ENCODE data around the gene DOCK8.

The DOCK8 gene

GRCh38 chr9:503881-504852 lies 289.5 kb downstream of the DOCK8 start, which contains the start of gene KANK1:
Gene KANK1, plus strand, starts transcription at chr9:504695.
- peak; percentile 87 for DNase-seq (ENCODE audit: low spot score)

DNA sequence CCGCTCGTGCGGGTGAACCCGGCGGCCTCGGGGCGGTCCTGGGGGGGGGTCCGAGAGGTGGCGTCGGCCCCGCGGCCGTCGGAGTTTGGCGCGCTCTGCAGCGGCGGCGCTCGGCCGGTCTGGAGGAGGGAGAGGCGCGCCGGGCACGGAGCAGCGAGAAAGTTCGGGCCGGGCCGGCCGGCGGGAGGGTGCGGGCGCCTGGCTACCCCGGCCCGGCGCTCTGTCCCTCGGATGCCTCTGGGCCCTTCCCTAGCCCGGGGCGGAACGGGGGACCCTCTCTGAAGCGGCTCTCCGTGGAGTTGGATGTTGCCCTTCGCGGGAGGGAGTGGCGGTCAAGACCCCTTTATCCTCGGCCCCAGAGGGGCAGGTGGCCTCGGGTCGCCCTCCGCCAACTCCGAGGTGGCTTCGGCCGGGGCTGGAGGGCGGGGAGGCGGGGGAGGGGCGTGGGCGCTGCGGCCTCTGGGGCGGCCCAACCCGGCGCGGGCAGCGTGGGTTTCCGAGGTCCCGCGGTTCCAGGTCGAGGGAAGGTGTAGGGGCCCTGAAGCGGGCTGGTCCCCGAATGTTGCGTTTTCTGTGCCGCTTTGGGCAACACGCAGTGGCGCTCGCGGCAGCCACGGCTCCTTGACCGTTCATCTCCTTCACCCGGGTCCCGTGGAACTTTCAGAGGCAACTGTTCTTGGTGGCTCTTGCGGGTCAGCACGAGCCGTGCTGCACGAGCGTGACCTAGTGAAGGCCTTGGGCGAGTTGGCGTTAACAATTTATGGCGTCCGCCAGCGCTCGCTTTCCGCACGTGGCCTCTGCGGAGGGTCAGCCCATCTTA lies 290.5 kb downstream of the DOCK8 start:
- DNase-seq (ENCODE audit: low spot score) = no peak

DNA sequence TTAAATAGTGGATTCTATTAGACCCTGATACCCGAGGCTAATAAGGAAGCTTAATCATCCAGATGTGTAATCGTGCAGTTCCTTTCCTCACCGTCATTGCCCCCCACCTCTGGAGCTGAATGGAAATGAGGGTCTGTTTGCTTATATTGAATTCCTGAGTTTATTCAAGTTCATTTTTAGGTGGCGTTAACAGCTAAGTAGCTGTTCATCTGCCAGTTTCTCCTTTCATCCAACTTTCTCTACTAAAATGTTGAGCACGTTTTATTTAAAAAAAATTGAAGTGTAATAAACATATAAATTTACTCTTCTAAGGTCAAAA lies 291.0 kb downstream of the DOCK8 start:
- DNase-seq (ENCODE audit: low spot score) = no peak

DNA sequence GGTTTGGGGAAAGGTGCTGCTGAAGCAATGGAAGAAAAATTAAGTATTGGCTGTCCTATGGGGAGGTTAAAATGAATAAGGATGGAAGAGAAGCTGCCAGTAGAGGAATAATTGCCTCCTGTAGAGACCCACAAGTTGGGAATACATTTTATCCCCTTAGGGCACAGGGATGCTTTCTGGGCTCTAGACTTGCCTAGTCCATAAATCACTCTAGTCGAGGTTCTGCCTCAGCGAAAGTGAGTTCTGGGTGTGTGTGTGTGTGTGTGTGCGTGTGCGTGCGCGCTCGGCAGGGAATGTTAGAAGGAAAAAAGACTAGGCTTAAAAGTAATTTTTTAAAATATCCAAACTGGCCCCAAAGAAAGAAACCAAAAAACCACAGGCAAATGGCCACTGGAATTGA lies 291.6 kb downstream of the DOCK8 start:
- DNase-seq (ENCODE audit: low spot score) = no peak

GRCh38 chr9:511861-512260 lies 297.2 kb downstream of the DOCK8 start:
- no peak for DNase-seq (ENCODE audit: low spot score)

DNA sequence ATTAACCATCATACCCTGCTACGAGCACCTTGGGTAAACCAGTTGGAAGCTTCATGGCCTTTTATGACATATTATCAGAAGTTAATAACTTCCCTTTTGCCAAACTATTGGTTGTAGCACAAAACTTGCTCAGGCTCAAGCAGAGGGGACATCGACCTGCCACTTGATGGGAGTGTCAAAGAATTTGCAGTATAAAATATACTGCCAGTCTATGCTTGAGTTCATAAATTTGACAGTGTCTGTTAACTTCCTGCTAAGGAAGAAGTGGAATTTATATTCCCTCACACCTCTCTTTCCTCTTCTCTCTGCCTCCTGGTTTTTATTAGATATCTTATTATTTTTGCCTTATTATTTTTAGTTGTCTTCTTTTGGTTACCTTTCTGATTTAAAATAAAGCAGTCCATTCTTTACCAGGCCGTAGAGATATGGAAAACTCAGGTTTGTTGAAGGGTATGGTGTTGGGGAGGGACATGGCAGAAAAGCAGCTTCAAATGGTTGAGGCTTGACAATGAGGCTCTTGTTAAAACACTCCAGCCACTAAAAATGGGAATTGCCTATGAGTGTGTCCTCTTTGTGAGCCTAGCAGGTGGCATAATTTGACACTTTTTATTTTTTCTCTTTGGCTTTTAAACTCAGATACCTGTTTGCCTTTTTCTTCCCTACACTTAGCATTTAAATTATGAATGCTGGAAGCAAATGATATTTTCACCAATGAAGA lies 298.0 kb downstream of the DOCK8 start:
- no peak for DNase-seq (ENCODE audit: low spot score)

Data from NAMALWA (cell line).